ENCODE data around the gene LIPC.

The LIPC gene

GRCh38 chr15:58460872-58461271 lies 29.1 kb downstream of the LIPC start:
- TF ChIP-seq CTCF (IDR thresholded peaks at IDR 0.05; ENCODE audit: low read depth, low read length), result no peak
- no peak for DNase-seq (ENCODE audit: extremely low read depth, low read depth)

GRCh38 chr15:58462547-58462946 lies 30.8 kb downstream of the LIPC start:
- no peak for DNase-seq (ENCODE audit: extremely low read depth, low read depth)
- TF ChIP-seq CTCF (IDR thresholded peaks at IDR 0.05; ENCODE audit: low read depth, low read length), result no peak

GRCh38 chr15:58462973-58463663 lies 31.3 kb downstream of the LIPC start:
- TF ChIP-seq CTCF (IDR thresholded peaks at IDR 0.05; ENCODE audit: low read depth, low read length), result no peak
- DNase-seq (ENCODE audit: extremely low read depth, low read depth), result no peak

GRCh38 chr15:58463815-58464650 lies 32.2 kb downstream of the LIPC start:
- no peak for TF ChIP-seq CTCF (IDR thresholded peaks at IDR 0.05; ENCODE audit: low read depth, low read length)
- DNase-seq (ENCODE audit: extremely low read depth, low read depth), result no peak

GRCh38 chr15:58465070-58465469 lies 33.3 kb downstream of the LIPC start:
- no peak for DNase-seq (ENCODE audit: extremely low read depth, low read depth)
- TF ChIP-seq CTCF (IDR thresholded peaks at IDR 0.05; ENCODE audit: low read depth, low read length), result no peak

GRCh38 chr15:58465866-58466517 lies 34.2 kb downstream of the LIPC start:
- TF ChIP-seq CTCF (IDR thresholded peaks at IDR 0.05; ENCODE audit: low read depth, low read length), result no peak
- DNase-seq (ENCODE audit: extremely low read depth, low read depth), result no peak

GRCh38 chr15:58466566-58466965 lies 34.8 kb downstream of the LIPC start:
- DNase-seq (ENCODE audit: extremely low read depth, low read depth), result no peak
- no peak for TF ChIP-seq CTCF (IDR thresholded peaks at IDR 0.05; ENCODE audit: low read depth, low read length)
